ENCODE data around the gene RAB3GAP1. TPM values are rescaled to one million over a fixed set of nuclear protein-coding genes. Genes with fewer than 3 reads are reported as not detected.
A peak's percentile ranks its signal among the peaks of the same experiment; 100 is the strongest.
"Not testable (repeated sequence)": the region's sequence is repeated elsewhere in the genome, so short reads cannot be mapped to it uniquely, and the experiment has no call there.

Gene RAB3GAP1
- total RNA-seq, 1 donor from 2014 or later: 50.1 TPM

DNA sequence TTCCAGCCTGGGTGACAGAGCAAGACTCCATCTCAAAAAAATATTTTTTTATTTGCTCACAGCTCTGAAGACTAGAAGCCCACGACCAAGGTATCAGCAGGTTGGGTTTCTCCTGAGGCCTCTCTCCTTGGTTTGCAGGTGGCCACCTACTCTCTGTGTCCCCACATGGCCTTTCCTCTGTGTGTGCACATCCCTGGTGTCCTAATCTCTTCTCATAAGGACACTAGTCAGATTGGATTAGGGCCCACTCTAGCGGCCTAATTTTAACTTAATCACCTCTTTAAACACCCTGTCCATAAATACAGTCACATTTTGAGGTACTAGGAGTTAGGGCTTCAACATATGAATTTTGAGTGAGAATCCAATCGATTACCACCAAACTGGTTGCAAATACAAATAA lies 2.0 kb upstream of the RAB3GAP1 start:
- intact Hi-C loops (cut with DNase I): loop anchor here (10.0 kb wide), 1 partner anchor 115 kb away; no protein-coding TSS in a partner anchor
- ATAC-seq: peak; percentile 42
- no peak for DNase-seq (ENCODE audit: missing footprints)

DNA sequence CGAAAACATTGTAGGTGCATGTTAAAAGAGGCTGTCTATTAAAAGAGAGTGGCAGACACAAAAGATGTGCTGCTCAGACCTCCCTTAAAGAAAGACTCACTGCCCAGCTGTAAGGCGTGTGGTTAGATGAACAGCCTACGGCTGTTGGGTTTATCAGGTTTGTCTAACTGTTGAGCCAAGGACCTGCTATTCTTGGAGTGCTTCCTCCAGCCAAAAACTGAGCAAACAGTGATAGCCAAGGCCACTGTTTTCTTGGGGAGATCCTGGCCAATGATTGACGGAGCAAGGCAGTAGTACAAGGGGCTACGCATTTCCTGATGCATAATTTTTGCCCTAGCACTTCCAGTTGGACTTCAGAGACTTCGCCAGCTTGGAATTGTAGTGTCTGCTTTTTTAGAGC lies 1.4 kb upstream of the RAB3GAP1 start:
- ATAC-seq (peak; percentile 38), DNase-seq (ENCODE audit: missing footprints) (no peak)
- intact Hi-C loops (cut with DNase I): loop anchor here (10.0 kb wide), 1 partner anchor 116 kb away; no protein-coding TSS in a partner anchor

DNA sequence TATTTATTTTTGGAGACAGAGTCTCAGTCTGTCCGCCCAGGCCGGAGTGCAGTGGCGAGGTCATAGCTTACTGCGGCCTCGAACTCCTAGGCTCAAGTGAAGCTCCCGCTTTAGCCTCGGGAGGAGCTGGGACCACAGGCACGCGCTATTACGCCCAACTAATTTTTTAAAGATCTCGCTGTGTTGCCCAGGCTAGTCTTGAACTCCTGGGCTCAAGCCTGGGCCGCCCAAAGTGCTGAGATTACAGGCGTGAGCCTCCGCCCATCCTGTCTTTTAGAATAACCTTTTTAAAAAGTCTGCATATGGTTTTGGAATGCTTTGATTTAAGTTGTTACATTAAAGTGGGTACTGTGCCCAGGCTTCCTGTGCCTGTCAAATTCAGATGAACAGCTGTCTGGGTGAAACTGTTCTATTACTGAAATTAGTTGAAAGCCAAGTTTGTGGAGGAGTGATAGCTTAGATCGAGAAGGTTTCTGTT lies 944 bp downstream of the RAB3GAP1 start:
- intact Hi-C loops (cut with DNase I): loop anchor here (10.0 kb wide), 1 partner anchor 118 kb away; no protein-coding TSS in a partner anchor
- no peak for ATAC-seq
- DNase-seq (ENCODE audit: missing footprints): peak; percentile 71

DNA sequence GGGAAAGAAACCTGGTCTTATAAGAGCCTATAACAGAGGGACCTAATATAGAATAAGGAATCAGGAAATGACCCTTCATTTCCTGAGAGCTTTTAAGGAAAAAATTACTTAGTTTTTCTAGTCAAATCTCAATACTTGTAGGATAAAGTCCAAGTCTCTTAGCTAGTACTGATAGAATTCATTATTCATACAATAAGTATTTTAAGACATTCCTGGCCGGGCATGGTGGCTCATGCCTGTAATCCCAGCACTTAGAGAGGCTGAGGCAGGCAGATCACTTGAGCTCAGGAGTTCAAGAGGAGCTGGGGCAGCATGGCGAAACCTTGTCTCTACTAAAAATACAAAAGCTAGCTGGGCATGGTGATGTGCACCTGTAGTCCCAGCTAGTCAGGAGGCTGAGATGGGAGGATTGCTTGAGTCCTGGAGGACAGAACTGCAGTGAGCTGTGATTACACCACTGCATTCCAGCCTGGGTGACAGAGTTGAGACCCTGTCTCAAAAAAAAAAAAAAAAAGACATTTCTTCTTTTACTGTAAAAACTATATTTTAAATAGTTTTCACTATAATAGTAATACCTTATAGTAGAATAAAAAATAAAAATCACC lies 3.2 kb downstream of the RAB3GAP1 start:
- intact Hi-C loops (cut with DNase I): loop anchor here (10.0 kb wide), 1 partner anchor 120 kb away; no protein-coding TSS in a partner anchor
- DNase-seq (ENCODE audit: missing footprints) (no peak), ATAC-seq (no peak)

DNA sequence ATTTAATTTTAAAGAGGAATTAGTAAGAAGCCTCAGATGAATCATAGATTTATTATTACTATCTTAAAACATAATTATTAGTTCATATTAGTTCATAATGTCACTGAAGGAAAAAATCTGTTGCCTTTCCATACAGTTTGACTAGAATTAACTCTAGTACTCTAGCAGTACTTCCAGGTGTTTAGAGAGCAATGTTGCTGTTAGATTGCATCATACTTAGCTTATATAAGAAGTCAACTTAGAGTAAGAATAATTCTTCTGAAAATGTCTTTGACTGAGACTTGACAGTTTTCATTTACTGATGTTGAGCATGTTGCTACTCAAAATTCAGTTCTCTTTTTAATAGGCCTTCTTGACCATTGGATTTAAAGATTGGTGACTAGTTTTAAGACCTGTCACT lies 4.7 kb downstream of the RAB3GAP1 start:
- ATAC-seq (no peak), DNase-seq (ENCODE audit: missing footprints) (no peak)
- intact Hi-C loops (cut with DNase I): loop anchor here (10.0 kb wide), 1 partner anchor 122 kb away; no protein-coding TSS in a partner anchor

DNA sequence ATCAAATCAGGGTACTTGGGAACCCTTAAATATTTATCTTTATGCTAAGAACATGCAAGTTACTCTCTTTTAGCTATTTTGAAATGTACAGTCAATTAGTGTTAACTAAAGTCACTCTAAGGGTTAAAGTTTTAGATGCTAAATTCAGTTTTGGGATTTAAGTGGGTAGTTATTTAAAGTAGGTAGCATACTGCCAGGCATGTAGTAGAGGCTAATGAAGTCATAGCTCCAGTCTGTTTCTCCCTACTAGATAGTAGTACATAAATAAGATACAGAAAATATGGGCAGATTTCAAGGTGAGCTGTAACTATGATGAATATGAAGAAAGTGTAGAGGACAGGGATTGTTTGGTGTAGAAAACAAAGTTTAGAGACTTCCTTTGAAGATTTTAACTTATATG lies 7.5 kb downstream of the RAB3GAP1 start:
- DNase-seq (ENCODE audit: missing footprints): no peak
- intact Hi-C loops (cut with DNase I): loop anchor here (10.0 kb wide), 1 partner anchor 125 kb away; no protein-coding TSS in a partner anchor
- peak; percentile 59 for ATAC-seq

DNA sequence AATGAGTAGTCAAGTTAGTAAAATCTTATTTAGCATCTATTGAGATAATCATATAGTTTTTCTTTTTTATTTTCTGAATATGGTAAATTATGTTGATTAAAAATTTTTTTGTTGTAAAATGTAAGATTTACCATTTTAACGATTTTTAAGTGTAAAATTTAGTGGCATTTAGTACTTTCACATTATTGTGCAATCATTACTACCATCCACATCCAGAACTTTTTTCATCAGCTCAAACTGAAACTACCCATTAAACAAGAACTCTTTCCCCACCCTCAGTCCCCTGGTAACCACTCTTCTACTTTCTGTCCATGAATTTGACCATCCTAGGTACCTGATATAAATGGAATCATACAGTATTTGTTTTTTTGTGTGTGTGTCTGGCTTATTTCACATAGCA lies 11.1 kb downstream of the RAB3GAP1 start:
- intact Hi-C loops (cut with DNase I): no loop called here
- ATAC-seq (no peak), DNase-seq (ENCODE audit: missing footprints) (no peak)

DNA sequence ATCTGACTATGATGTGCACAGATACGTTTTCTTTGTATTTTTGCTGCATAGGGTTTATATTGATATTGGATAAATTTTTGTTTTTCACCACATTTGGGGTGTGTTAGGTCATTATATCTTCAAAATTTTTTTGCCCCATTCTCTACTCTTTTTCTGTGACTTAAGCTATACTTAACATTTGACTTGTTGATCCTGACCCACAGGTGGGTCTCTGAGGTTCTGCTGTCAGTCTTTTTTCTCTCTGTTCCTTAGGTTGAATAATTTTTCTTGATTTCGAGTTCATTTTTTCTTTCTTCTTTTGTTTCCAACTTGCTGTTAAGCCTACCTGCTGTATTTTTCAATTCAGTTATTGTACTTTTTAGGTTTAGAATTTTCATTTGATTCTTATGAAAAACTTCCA lies 12.1 kb downstream of the RAB3GAP1 start:
- DNase-seq (ENCODE audit: missing footprints) (no peak), ATAC-seq (no peak)
- intact Hi-C loops (cut with DNase I): no loop called here

DNA sequence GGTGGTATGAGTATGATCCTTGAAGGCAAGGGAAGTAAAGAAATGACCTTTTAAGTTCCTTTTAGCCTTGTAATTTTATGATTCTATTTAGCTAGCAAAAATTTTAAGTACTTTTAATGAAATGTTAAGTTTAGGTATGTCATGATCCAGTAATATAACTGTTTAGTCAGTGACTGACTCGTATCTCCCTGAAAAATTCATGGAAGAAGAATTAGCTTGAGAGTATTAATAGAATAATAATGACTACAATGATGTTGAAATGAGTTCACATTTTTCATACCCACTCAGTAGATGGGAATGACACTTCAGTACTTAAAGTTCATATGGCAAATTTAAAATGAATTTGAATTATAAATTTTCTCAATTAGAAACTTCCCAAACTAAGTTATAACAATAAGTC lies 14.6 kb downstream of the RAB3GAP1 start:
- no peak for DNase-seq (ENCODE audit: missing footprints)
- ATAC-seq: no peak
- intact Hi-C loops (cut with DNase I): no loop called here

DNA sequence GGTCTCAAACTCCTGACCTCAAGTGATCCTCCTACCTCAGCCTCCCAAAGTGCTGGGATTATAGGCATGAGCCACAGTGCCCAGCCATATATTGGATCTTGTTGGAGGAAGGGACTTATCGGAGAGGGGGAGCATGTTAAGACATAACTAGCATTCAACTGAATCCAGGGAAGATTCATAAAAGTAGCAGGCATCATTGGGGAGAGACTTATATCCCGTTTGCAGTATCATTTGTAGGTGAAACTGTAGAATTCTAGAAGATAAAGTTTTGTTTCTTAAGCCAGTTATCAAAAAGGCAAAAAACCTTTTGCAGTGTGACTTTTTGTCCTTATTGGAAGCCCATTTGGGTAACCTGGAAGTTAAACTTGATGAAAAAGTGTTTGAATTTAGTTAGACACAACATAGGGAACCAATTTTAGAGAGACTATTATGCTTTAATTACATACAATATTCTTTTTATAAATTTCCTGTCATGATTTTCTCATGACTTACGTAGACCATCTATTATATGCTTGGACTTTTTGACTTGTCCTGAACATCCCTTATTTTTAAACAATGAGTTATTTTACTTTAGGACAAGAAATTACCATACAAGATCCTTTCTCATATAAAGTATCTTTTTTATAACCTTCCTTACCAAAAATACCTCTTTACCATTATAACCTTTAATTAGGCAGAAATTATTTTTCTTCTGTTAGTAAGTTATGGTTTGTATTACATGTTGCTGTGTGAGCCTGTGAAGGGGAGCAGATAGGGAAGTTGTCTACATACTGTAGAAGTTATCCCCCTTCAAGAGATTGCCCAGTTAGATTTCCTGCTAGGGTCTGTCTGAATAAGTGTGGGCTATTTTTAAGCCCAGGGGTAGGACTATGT lies 20.3 kb downstream of the RAB3GAP1 start:
- intact Hi-C loops (cut with DNase I): no loop called here
- ATAC-seq (no peak), DNase-seq (ENCODE audit: missing footprints) (no peak)

DNA sequence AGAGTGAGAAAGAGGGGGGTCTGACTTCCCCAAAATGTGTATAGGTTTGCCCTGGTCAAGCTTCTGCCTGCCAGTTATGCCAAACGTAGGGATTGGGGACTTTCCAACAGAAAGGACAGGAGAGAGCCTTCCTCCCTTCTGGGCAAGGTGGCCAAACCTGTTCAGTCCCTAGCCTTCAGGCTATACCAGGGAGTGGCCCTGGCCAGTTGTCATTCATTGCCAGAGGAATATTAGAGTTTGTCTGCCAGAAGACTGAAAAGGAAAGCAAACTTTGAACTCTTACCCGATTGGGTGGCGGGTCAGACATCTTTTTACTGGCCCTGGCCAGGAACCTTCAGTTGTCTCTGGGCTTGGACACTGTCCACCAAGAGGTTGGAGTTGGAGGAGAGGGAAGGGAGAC lies 22.1 kb downstream of the RAB3GAP1 start:
- ATAC-seq (no peak), DNase-seq (ENCODE audit: missing footprints) (no peak)
- intact Hi-C loops (cut with DNase I): no loop called here

DNA sequence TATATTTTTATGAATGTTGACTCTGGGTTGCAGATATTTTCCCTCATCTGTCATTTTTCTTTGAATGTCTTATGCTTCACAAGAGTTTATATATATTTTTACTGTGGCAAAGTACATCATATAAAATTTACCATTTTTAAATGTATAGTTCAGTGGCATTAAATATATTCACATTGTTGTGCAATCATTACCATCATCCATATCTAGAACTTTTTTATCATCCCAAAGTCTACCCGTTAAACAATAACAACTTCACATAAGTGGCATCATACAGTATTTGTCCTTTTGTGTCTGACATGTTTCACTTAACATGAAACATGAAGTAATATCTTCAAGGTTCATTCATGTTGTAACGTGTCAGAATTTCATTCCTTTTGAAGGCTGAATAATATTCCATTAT lies 24.5 kb downstream of the RAB3GAP1 start:
- intact Hi-C loops (cut with DNase I): no loop called here
- ATAC-seq (no peak), DNase-seq (ENCODE audit: missing footprints) (no peak)

DNA sequence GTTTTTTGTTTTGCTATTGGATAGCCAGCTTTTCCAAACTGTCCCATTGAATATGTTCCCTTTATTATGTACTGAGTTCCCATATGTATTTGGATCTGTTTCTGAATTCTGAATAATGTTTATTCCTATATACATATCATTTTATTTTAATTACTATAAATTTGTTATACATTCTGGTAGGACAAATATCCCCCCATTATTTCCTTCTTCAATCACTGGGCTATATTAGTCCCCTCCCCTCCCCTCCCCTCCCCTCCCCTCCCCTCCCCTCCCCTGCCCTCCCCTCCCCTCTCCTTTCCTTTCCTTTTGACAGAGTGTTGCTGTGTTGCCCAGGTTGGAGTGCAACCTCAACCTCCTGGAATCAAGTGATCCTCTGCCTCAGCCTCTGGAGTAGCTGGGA lies 26.3 kb downstream of the RAB3GAP1 start:
- DNase-seq (ENCODE audit: missing footprints) (no peak), ATAC-seq (no peak)
- intact Hi-C loops (cut with DNase I): no loop called here

DNA sequence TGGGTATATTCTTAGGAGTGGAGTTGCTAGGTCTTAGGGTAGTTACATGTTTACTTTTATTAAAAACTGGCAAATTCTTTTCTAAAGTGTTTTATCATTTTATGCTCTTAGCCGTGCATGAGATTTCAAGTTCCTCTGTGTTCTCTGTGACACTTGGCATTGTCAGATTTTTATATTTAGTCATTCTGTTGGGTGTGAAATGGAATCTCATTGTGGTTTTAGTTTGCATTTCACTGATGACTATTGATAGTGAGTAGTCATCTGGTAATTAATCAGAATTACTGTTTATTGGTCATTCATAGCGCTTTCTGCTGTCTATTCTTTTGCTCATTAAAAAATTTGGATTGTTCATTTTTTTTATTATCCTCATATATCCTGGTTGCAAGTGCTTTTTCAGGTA lies 34.1 kb downstream of the RAB3GAP1 start:
- intact Hi-C loops (cut with DNase I): no loop called here
- ATAC-seq (no peak), DNase-seq (ENCODE audit: missing footprints) (no peak)

DNA sequence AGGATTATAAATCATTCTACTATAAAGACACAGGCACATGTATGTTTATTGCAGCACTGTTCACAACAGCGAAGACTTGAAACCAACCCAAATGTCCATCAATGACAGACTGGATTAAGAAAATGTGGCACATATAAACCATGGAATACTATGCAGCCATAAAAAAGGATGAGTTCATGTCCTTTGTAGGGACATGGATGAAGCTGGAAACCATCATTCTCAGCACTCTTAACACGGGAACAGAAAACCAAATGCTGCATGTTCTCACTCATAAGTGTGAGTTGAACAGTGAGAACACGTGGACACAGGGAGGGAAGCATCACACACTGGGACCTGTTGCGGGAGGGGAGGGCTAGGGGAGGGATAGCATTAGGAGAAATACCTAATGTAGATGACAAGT lies 37.5 kb downstream of the RAB3GAP1 start:
- ATAC-seq; DNase-seq (ENCODE audit: missing footprints); intact Hi-C loops (cut with DNase I): not testable (repeated sequence)

DNA sequence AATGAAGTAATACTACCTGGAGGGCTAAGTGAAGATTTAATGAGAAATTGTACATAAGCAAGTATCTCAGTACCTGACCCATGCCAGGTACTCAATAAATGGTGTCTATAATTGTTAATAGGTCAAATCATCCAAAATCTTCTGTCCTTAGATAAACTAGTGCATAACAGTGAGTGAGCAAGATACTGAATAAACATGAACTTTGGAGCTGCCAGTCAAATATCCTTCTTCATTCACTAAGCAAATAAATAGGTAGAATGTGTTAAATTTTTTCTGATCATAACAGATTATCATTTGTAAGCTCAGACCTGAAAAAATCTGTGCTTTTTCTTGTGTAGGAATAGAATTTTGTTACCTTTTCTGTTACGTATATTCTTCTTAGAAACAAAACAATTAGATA lies 39.6 kb downstream of the RAB3GAP1 start:
- ATAC-seq: no peak
- intact Hi-C loops (cut with DNase I): no loop called here
- DNase-seq (ENCODE audit: missing footprints): no peak

DNA sequence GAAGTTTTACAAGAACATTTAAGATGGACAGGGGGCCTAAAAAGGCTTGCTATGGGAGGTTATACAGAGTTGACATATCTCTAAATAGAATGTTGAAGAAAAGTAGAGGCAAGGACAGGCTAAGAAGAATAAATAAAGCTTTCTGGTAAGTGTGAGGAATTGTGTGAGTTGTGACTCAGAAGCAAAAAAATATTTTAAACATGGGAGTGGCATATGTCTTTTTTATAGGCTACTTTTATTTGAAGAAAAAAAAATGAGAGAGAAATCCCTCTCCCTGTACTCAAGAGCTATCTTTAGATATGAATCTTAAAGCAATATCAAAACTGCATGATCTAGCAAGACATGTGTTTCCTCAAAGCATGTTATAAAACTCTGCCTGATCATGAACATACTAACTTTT lies 41.1 kb downstream of the RAB3GAP1 start:
- DNase-seq (ENCODE audit: missing footprints) (no peak), ATAC-seq (no peak)
- intact Hi-C loops (cut with DNase I): no loop called here

DNA sequence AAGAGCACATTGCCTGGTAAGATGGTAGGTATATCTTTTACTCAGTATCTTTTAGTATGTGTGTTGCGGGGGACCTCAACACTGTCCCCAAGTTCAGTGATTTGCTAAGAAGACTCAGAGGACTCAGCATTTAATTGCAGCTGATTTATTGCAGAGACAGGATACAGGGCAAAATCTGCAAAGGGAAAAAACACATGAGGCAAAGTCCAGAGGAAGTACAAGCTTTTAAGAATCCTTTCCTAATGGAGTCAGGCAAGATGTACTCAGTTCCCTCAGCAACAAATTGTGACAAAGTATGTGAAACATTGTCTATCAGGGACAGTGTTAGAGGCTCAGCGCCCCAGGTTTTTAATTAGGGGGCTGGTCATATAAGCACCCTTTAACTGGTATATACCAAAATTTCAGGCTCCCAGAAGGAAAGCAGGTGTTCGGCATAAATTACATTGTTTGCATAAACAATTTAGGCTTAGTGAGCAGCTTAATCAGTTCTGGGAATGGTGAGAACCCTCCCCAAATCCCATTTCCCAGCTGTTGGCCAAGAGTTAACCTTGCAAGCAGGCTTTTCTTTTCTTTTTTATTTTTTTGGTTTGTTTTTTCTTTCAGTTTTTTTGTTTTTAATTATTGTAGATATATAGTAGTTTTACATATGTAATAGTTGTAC lies 41.7 kb downstream of the RAB3GAP1 start:
- no peak for DNase-seq (ENCODE audit: missing footprints)
- ATAC-seq: no peak
- intact Hi-C loops (cut with DNase I): no loop called here

DNA sequence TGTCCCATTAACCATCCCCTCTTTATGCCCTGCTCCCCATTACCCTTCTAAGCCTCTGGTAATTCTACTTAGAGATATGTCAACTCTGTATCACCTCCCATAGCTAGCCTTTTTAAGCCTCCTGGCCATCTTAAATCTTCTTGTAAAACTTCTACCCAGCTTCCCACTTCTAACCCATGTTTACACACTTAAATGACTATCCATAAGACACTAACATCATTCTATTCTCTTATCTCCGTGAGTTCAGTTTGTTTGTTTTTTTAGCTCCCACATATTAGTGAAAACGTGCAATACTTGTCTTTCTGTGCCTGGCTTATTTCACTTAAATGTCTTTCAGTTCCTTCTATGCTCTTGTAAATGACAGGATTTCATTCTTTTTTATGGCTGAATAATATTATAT lies 42.4 kb downstream of the RAB3GAP1 start:
- no peak for DNase-seq (ENCODE audit: missing footprints)
- ATAC-seq: no peak
- intact Hi-C loops (cut with DNase I): no loop called here
